Breast epithelium (tissue), 3 donors: ENCODE data around the gene ADAMTSL5.

ENCODE experiments used
- CTCF ChIP-seq, 3 donors: fragments of 450-650 bp; IDR thresholded peaks; one replicate each; pipeline ENCODE4 v1.5.1; 2016 to 2017; ENCODE audit warnings: antibody characterized with exemption in 3 of 3, mild to moderate bottlenecking in 3 of 3, moderate library complexity in 3 of 3
- POLR2A ChIP-seq: fragments of 450-650 bp; IDR thresholded peaks from one replicate; pipeline ENCODE4 v1.6.1; 2016; ENCODE audit warnings: antibody characterized with exemption, mild to moderate bottlenecking, moderate library complexity
- POLR2AphosphoS5 ChIP-seq, 3 donors: sonication (generic); formaldehyde crosslinking; IDR thresholded peaks; one replicate each; pipeline ENCODE4 v1.6.1; 2017; ENCODE audit warnings: antibody characterized with exemption in 3 of 3

- TF ChIP-seq CTCF (IDR thresholded peaks at IDR 0.05) (no peak), POLR2A (no peak), POLR2AphosphoS5 (IDR thresholded peaks at IDR 0.05) (no peak)
Observed at GRCh38 chr19:1554968-1555367, 42.1 kb upstream of the ADAMTSL5 start.
